HG03439 (cell line): ENCODE measurements around the gene CERS4.

Experiments used
- ATAC-seq: cut with Tn5 transposase; IDR thresholded peaks from one replicate; pipeline ENCODE4 v1.9.1; 2021; ENCODE audit warnings: mild to moderate bottlenecking, moderate library complexity; ENCODE audit not compliant: unreplicated experiment

CERS4 gene

DNA sequence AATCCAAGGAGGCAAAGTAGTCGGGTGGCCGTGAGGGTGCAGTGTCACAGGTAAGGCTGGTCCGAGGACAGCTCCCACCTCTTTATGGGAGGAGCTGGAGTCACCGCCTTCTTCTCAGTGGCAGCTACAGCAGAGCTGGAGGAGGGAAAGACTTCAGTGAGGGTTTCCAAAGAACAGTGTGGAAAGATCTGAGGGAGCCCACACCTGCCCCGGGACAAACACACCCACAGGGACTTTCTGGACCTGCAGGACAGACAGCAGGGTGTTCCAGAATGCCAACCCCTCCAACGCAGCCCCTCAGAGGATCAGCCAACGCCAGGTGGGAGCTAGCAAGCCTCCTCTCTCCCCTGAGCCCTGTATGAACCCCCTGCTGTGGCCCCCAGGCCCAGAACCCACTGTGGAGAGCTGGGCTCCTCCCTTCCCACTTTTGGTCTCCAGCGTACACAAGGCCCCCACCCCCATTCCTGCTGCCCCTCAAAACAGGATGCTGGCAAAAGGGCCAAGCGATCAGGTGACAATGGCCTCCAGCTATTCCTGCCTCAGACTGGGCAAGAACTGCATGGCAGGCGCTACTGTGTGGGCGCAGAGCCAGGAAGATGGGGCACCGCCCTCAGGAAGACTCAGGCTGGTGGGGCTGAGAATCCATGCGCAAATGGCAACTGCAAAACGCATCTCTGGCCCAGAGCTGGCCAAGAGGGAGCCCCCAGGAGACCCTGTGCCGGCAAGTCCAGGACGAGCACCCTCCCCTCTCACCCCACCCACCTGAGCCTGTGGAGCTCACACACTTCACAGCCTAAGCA is 102.5 kb downstream of the CERS4 start:
- no peak for ATAC-seq
